Medulla oblongata (tissue), 1 donor: ENCODE results near the gene NPLOC4.
"Not testable (repeated sequence)": the region's sequence is repeated elsewhere in the genome, so short reads cannot be mapped to it uniquely, and the experiment has no call there.

Source experiments
- DNase-seq: peaks from one replicate; pipeline ENCODE4 v3.0.0-alpha.2; 2015; ENCODE audit errors: extremely low spot score

The NPLOC4 gene

GRCh38 chr17:81635431-81635830, 1.5 kb downstream of the NPLOC4 start:
- DNase-seq = no peak

- DNase-seq = no peak
Measured at GRCh38 chr17:81631482-81631881, 5.4 kb downstream of the NPLOC4 start.

GRCh38 chr17:81630274-81630673, 6.6 kb downstream of the NPLOC4 start:
- no peak for DNase-seq

DNA sequence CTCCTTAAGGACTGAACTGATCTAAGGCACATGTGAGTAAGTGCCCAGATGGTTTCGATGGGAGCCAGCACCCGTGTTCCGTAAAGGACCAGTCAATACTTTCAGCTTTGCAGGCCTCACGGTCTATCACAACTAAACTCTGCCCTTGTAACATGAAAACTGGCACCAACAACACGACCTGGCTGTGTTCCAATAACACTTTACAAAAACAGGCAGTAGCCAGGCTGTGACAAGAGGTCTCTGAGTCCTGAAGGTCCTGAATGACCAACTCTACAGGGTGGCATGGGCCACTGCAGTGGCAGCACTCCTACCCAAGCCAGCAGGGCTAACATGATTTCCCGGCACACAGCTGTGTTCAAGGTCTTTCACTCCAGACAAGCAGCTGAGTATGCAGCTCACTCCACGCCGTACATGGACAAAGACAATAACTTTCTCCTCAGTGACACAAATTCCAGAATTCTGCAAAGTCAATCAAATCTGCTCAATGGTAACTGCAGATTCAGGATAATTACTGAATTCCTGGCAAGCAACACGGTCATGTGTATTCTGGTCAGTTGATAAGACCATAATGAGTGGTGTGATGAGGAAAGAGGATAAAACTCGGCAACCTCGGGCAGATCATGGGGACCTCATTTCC, 15.3 kb downstream of the NPLOC4 start:
- peak; percentile 7 for DNase-seq

DNA sequence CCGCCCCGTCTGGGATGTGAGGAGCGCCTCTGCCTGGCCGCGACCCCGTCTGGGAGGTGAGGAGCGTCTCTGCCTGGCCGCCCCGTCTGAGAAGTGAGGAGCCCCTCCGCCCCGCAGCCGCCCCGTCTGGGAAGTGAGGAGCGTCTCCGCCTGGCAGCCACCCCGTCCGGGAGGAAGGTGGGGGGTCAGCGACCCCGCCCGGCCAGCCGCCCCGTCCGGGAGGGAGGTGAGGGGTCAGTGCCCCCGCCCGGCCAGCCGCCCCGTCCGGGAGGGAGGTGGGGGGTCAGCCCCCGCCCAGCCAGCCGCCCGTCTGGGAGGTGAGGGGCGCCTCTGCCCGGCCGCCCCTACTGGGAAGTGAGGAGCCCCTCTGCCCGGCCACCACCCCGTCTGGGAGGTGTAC, 18.6 kb downstream of the NPLOC4 start:
- not testable (repeated sequence) for DNase-seq

DNA sequence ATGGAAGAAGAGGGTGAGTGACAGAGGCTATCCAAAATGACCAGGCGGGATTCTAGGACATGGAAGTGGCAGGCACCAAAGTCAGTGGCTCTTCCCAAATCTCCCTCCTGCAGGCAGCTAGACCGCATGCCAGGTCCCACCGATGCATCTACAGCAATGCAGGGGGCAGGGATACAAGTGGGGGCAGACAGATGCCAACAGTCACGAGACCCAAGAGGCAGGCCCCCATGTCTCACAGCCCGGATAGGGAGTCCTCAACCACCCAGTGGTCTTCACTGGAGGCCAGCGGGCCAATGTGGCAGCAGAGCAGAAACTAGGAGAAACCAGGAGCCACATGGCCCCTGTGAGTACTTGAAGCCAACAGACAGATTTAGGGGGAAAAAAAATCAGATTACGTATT, 20.0 kb downstream of the NPLOC4 start:
- no peak for DNase-seq

DNA sequence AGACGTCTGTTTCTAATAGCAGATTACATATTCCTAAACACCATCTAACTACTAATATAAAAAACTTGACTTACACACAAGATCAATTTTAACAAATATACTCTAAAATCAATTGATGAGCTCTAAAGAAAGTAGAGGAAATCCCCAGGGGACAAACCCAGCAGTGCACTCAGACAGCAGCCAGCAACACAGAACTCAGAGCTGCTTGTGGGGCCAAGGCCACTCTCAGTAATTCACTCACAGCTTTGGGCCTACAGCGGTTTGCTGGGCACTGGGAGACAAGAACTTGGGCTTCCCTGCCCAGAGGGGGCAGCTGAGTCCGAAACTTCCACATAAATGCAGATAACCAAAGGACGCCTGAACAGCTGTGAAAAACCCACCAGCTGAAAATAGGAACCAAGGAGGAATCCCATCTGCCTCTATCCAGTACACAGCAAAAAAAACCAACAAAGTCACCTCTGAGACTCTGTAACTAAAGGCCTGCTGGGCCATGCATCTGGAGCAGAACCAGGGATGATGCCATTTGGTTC, 21.4 kb downstream of the NPLOC4 start:
- DNase-seq = no peak

DNA sequence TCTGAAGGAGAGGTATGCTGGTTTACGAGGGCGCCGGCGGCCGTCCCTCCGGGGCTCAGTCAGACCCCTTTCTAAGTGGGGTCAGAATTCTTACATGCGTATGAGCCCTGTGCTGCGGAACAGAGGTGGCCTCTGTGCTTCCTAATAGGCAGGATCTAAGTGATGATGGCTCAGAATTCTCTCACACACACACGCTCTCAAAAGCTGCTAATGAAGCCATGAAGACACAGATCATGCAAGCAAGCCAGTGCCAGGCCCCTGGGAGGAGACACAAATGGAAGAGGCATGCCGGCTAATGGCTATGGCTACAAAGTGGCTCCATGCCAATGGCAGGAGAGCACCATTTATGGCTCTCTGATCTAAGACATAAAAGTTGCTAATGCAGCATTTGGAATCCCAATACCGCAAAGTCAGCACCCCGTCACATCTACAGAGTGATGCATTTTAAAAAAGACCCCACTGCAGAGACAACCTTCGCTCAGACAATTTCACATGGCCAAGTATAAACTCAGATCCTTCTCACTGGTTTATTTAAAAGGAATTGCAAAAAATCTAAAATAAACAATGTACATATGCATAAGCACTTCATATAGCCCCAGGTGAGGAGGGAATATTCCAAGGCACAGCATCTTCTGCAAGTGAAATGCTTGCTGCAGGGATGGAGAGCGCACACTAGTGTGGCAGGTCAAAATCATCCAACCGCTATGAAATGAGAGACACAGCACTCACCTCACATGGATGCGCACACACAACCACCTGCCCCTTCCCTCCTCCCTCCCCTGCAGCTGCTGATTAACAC, 24.5 kb downstream of the NPLOC4 start:
- no peak for DNase-seq

DNA sequence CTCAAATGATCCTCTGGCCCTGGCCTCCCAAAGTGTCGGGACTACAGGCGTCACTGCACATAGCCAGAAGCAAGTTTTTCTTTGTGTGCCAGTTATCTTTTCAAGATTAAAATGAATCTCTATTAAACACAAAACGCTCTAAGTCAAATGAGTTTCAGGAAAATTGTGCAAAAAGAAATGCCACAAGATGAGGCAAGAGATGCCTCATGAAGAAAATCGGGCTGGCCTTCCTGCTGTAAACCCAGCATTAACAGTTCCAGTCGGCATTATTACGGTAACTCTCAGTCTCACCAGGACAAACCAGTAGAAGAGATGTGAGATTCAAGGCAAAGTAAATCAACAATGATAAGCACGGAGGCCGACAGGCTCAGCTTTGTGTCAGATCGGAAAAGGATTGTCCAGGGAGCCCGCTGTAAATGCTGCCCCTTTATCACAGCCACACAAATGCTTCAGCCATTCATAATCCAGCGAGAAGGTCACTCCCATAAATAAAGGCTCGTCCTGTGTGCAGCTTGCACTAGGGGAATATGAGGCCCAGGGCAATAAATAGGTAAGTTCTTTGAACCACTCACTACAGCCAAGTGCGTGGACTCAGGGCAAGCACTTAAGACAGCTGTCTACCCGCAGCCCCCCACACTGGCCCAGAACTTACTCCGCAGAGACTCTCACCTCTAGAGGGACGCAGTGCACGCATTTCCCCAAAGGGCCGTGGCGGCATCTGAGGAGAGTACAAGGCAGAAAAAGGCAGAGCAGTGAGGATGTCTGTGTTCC, 27.2 kb downstream of the NPLOC4 start:
- no peak for DNase-seq

GRCh38 chr17:81608605-81609004, 28.3 kb downstream of the NPLOC4 start:
- no peak for DNase-seq

DNA sequence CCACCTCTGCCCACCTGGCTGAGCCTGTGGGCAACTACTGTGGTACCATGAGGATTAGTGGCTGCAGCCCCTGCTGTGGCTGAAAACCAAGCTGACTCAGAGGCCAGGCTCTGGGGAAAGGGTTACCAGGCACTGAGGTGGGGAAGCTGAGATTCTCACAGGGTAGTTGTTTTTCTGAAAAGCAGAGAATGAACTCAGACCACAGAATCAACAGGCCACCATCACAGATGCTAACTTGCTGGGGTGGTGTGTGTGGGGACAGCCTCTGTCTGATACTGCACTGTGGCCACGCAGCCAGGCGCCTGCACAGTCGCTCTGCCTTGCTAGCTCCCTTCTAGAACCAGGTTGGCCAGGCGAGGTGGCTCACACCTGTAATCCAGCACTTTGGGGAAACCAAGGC, 28.8 kb downstream of the NPLOC4 start:
- no peak for DNase-seq

- no peak for DNase-seq
Measured at GRCh38 chr17:81607431-81607830, 29.5 kb downstream of the NPLOC4 start.

- DNase-seq = no peak
Measured at GRCh38 chr17:81603846-81604610, 32.9 kb downstream of the NPLOC4 start.

GRCh38 chr17:81601525-81602120, 35.3 kb downstream of the NPLOC4 start:
- peak; percentile 80 for DNase-seq

DNA sequence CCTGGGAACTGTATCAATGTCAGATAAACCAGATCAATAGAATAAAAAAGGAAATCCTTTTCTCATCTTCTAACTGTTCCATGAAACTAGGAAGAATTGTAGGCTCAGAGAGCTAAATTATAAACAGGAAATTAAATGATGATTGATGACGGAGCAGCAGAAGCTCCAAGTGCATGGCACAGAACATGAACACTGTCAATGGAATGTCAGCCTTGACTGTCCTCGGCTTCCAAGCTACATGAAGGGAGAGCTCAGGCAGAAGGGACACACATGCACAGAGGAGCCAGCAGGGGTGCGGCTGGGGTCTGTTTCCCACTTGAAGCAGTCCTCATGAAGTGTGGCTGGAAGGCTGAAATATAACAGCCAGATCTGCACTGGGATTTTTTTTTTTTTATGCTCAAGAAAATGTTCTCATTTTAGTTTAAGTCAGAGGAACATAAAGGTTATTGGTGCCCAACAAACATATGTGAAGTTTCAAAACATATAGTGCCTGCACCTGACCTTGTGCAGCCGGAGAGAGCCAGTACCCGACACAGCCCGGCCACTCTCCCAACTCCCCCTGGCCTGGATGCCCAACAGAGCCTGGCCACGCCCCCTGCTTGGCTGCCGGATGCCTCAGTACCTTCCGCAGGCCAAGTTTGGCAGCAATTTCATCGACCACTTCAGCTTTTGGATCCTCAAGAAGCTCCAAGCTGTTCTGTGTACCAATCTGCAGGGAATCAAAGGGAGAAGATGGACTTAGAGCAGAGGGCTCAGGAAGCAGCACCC, 37.0 kb downstream of the NPLOC4 start:
- DNase-seq = no peak

DNA sequence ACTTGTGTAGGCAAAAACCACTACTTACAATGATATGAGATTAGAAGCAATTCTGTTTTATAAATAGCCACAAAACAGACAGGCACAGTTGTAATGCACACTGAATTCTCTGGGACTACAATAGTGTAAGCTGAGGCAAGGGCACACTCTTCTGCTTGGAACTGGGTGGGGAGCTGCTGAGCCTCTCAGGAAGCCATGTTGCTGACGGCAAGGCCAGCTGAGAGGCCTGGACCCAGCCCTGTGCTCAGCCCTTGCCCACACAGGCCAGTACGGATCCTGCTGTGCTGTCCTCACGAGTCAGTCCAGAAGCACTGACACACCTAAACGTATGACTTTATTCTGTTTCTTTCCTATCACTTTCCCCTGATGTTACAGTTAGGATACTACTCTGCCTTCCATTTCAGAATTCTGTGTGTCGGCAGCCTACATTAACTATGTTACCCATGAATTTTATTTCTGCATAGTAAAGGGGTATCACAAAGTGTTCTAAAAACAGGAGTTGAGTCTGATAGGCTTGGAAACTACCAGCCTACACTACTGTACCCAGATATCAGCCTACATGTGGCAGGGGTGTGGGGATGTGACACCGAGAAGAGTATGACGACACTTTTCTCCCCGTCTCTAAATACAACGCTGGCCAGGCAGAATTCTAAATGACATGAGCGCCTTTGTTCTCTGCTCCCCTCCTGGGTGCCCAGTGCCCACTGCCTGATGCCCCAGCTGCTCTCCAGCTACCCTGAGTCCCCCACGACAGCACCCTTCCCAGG, 43.6 kb downstream of the NPLOC4 start:
- DNase-seq = no peak

GRCh38 chr17:81591971-81592370, 44.9 kb downstream of the NPLOC4 start:
- no peak for DNase-seq

DNA sequence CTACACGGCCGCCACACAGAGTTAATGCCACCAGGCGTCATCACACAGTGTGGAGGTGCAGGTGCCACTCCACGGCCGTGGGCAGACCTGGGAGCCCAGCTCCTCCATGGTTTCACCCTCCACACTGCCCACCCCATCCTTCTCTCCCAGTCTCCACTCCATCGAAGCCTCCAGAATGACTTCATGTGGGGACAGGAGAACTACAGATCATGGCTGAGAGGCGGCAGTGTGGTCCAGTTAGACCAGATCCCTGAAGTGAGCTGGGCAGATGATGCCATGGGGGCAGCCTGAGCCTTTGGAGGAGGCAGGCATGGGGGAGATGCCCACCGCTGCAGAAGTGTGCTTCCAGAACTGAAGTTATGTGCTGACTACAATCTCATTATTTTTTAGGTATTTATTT, 46.8 kb downstream of the NPLOC4 start:
- DNase-seq = no peak

GRCh38 chr17:81589612-81590011, 47.3 kb downstream of the NPLOC4 start:
- no peak for DNase-seq

DNA sequence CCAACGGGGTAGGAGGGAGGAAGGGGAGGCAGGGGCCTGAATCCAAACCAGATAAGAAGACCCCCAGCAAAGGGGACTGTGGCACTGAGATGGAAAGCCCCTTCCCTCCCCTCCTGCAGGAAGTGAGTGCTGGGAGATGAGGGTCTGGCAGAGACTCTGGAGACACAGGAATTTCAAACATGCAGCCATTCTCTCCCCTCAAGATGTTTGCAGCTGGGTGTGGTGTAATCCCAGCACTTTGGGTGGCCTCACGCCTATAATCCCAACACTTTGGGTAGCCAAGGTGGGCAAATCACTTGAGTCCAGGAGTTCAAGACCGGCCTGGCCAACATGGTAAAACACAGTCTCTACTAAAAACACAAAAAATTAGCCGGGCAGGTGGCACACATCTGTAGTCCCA, 50.8 kb downstream of the NPLOC4 start:
- no peak for DNase-seq
